ENCODE results near the gene URI1. TPM values are rescaled to one million over a fixed set of nuclear protein-coding genes. Genes with fewer than 3 reads are reported as not detected.

The URI1 gene
- polyA plus RNA-seq, 4 donors: 91.4 to 124 (median 105) TPM

Other genes with a start within 250 kb of the URI1 start
- 10 to 100 TPM; 20.8 to 29.1 (median 27.0) TPM for gene C19orf12, start 227.0 kb upstream of the URI1 start, polyA plus RNA-seq (ENCODE audit: insufficient read length in 4 of 4)
- 10 to 100 TPM in 1 of 4 donors, 1 to 10 TPM in 3; 8.5 to 10.0 (median 9.6) TPM for gene CCNE1, start 130.2 kb upstream of the URI1 start, polyA plus RNA-seq (ENCODE audit: insufficient read length in 4 of 4)

All from left renal cortex interstitium (tissue), 4 donors.